ENCODE measurements around the gene STK11.
"Not testable (repeated sequence)": the region's sequence is repeated elsewhere in the genome, so short reads cannot be mapped to it uniquely, and the experiment has no call there.

The STK11 gene

DNA sequence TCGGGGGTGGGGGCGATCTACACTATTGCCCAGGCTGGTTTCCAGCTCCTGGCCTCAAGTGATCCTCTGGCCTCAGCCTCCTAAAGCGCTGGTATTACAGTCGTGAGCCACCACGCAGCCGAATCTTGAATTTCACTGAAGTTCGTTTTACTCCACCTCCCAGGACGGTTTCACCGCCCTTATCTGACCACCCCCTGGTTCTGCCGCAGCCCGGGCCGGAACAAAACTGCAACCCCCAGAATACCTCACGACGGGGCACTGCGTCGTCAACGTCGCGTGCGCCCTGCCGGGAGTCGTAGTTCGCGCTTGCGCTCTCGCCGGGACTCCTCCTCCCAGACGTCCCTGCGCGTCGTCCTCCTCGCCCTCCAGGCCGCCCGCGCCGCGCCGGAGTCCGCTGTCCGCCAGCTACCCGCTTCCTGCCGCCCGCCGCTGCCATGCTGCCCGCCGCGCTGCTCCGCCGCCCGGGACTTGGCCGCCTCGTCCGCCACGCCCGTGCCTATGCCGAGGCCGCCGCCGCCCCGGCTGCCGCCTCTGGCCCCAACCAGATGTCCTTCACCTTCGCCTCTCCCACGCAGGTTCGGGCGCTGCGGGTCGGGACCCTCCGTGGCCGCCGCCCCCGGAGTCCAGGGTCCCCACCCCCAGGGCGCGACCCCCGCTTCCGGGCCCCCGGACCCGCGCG, 36.0 kb downstream of the STK11 start, which contains the start of gene ATP5F1D:
ATP5F1D (plus strand) TSS at position 335 of the 679 bp plus-strand sequence; CDS start at position 435, 100 bp downstream.
- DNase-seq (ENCODE audit: extremely low spot score), result peak; percentile 89
- ChIA-PET POLR2A (interaction anchor here (0.9 to 10.1 kb wide), 5 partner anchors 19 to 32 kb away, joined by 3 to 375 read pairs (median 4); partner anchors contain the start of gene CIRBP), CTCF (interaction anchor here (0.6 to 1.5 kb wide), 3 partner anchors 21 to 319 kb away, joined by 3 to 8 read pairs (median 5); no protein-coding TSS in a partner anchor)
- TF ChIP-seq L3MBTL2 (conservative IDR thresholded peaks at IDR 0.05) (peak; percentile 57; the same call in 1 of the 2 replicates), TARDBP (IDR thresholded peaks at IDR 0.05) (no peak)

DNA sequence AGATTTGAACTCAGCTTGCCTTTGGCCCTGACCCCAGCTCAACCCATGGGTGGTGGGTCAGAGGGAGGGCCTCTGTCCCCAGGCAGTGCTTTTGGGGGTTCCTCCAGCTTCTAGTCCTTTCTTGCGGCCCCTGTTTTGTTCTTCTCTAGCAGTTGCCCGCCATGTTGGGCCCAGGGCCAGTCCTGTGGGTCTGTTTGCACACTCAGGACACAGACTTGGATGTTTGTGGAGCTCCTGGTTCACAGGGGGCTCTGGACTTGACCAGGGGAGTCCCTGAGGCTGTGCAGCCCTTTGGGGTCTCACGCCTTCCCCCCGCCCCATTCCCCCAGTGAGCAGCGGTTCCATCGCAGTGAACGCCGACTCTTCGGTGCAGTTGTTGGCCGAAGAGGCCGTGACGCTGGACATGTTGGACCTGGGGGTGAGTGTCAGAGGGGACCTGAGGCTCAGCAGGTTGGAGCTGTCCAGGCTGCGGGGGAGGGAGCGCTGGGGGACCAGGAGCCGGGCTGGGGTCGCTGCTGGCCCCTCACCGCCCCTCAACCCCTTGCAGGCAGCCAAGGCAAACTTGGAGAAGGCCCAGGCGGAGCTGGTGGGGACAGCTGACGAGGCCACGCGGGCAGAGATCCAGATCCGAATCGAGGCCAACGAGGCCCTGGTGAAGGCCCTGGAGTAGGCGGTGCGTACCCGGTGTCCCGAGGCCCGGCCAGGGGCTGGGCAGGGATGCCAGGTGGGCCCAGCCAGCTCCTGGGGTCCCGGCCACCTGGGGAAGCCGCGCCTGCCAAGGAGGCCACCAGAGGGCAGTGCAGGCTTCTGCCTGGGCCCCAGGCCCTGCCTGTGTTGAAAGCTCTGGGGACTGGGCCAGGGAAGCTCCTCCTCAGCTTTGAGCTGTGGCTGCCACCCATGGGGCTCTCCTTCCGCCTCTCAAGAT, 38.5 kb downstream of the STK11 start:
- ChIA-PET POLR2A (interaction anchor here (0.6 to 10.1 kb wide), 9 partner anchors 17 to 560 kb away, joined by 3 to 375 read pairs (median 5); partner anchors contain the start of genes CIRBP, FAM174C and GPX4), CTCF (interaction anchor here (0.5 to 4.7 kb wide), 17 partner anchors 9 to 1215 kb away, joined by 3 to 149 read pairs (median 4); partner anchors contain the start of genes CIRBP and FAM174C)
- peak; percentile 70 for DNase-seq (ENCODE audit: extremely low spot score)
- TF ChIP-seq FOXA1 (IDR thresholded peaks at IDR 0.05) (no peak), SUZ12 (IDR thresholded peaks at IDR 0.05) (no peak), LEF1 (IDR thresholded peaks at IDR 0.05; ENCODE audit: borderline replicate concordance) (no peak), NFRKB (IDR thresholded peaks at IDR 0.05) (no peak), HDGF (IDR thresholded peaks at IDR 0.05; ENCODE audit: borderline replicate concordance) (peak; percentile 96; the same call in 1 of the 2 replicates)

DNA sequence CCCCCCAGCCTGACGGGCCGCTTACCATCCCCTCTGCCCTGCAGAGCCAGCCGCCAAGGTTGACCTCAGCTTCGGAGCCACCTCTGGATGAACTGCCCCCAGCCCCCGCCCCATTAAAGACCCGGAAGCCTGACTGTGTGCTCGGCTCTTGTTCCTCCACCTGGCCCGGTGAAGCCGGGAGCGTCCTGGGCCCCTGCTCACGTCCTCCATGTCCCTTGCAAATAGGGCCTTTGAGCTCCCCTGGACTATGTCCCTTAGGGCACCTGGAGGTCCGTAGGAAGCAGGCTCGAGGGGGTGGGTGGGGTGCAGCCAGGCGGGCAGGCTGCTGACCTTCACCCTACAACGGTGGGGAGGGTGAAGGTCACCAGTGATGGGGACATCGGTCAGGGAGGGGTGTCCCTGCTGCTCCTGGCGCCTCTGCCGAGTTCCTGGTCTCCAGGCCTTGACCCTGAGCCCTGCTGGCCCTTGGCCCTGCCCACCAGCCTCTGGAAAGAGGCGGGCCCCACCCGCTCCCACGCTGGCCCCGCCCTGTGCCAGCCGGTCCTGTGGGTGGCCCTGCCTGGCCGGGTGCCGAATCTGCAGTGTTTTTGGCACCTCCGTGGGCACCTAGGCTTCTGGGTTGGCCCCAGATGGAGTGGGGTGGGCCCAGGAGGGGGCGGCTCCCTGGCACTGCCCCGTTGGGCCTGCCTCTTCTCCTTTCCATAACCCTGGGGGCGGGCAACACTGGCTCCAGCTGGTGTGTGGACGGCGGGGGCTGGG, 39.3 kb downstream of the STK11 start:
- TF ChIP-seq ARNT (IDR thresholded peaks at IDR 0.05) (no peak), SP1 (IDR thresholded peaks at IDR 0.05) (no peak), CTBP1 (IDR thresholded peaks at IDR 0.05; ENCODE audit: borderline replicate concordance) (no peak), L3MBTL2 (conservative IDR thresholded peaks at IDR 0.05) (no peak), BHLHE40 (IDR thresholded peaks at IDR 0.05; ENCODE audit: borderline replicate concordance) (no peak), LEF1 (IDR thresholded peaks at IDR 0.05; ENCODE audit: borderline replicate concordance) (no peak), FOXM1 (IDR thresholded peaks at IDR 0.05; ENCODE audit: borderline replicate concordance) (no peak), FOXA1 (IDR thresholded peaks at IDR 0.05) (no peak), ELF4 (IDR thresholded peaks at IDR 0.05) (no peak), FOXK2 (IDR thresholded peaks at IDR 0.05) (no peak), ZNF384 (IDR thresholded peaks at IDR 0.05) (no peak), NFRKB (IDR thresholded peaks at IDR 0.05) (no peak)
- DNase-seq (ENCODE audit: extremely low spot score), result no peak
- CTCF ChIA-PET, result interaction anchor here (0.5 to 4.7 kb wide), 14 partner anchors 9 to 1214 kb away, joined by 3 to 149 read pairs (median 4); partner anchors contain the start of gene CIRBP
- POLR2A ChIA-PET, result interaction anchor here (0.6 to 10.1 kb wide), 8 partner anchors 16 to 473 kb away, joined by 3 to 375 read pairs (median 6); partner anchors contain the start of genes CIRBP, FAM174C and GPX4

DNA sequence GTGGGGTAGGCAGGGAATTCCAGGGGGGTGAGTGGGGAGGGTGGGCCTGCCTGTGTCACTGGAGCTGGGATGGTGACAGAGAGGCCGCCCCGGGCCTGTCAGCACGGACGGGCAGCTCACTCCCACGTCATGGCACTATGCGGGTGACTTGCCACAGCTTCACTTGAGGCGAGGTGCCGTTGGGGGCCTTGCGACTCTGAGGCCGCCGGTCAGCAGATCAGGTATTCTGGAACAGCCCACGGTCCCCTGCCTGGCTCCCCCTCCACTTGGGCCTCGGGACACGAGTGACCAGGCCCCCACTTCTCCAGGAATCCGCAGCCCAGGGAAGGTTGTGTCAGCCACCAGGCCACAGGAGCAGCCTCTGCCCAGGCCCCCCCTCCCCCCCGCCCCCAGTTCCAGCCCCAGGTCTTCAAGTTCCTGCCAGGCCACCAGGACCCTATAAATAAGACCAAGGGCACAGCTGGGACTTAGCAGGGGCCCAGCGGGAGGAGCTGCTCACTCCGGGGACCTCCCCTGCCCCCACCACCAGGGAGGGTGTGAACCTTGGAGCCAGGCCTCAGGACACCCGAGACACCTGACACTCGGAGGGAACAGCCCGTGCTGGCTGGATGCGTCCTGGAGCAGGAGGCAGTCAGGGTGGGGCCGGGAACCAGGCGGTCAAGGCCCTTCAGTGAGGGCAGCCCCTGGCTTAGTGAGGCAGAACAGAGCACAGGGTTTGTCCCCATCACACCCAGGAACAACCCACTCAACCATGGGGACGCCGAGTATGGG, 40.1 kb downstream of the STK11 start:
- CTCF ChIA-PET, result interaction anchor here (4.7 kb wide), 1 partner anchor 21 kb away, joined by 149 read pairs; the partner anchor contains the start of gene CIRBP
- TF ChIP-seq BHLHE40 (IDR thresholded peaks at IDR 0.05; ENCODE audit: borderline replicate concordance), result no peak
- TF ChIP-seq ARNT (IDR thresholded peaks at IDR 0.05), result no peak
- TF ChIP-seq FOXA1 (IDR thresholded peaks at IDR 0.05), result no peak
- TF ChIP-seq SUZ12 (IDR thresholded peaks at IDR 0.05), result no peak
- TF ChIP-seq, protein P1, sequence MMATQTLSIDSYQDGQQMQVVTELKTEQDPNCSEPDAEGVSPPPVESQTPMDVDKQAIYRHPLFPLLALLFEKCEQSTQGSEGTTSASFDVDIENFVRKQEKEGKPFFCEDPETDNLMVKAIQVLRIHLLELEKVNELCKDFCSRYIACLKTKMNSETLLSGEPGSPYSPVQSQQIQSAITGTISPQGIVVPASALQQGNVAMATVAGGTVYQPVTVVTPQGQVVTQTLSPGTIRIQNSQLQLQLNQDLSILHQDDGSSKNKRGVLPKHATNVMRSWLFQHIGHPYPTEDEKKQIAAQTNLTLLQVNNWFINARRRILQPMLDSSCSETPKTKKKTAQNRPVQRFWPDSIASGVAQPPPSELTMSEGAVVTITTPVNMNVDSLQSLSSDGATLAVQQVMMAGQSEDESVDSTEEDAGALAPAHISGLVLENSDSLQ (IDR thresholded peaks at IDR 0.05), result no peak
- TF ChIP-seq CTBP1 (IDR thresholded peaks at IDR 0.05; ENCODE audit: borderline replicate concordance), result no peak
- no peak for TF ChIP-seq TARDBP (IDR thresholded peaks at IDR 0.05)
- no peak for TF ChIP-seq ZNF384 (IDR thresholded peaks at IDR 0.05)
- no peak for TF ChIP-seq SP1 (IDR thresholded peaks at IDR 0.05)
- TF ChIP-seq NFRKB (IDR thresholded peaks at IDR 0.05), result no peak
- no peak for TF ChIP-seq HDGF (IDR thresholded peaks at IDR 0.05; ENCODE audit: borderline replicate concordance)
- no peak for TF ChIP-seq LEF1 (IDR thresholded peaks at IDR 0.05; ENCODE audit: borderline replicate concordance)
- TF ChIP-seq L3MBTL2 (conservative IDR thresholded peaks at IDR 0.05), result no peak
- TF ChIP-seq FOXK2 (IDR thresholded peaks at IDR 0.05), result no peak
- TF ChIP-seq FOXM1 (IDR thresholded peaks at IDR 0.05; ENCODE audit: borderline replicate concordance), result no peak
- no peak for DNase-seq (ENCODE audit: extremely low spot score)
- POLR2A ChIA-PET, result interaction anchor here (1.0 to 10.1 kb wide), 2 partner anchors 21 to 29 kb away, joined by 3 to 375 read pairs; partner anchors contain the start of gene CIRBP

DNA sequence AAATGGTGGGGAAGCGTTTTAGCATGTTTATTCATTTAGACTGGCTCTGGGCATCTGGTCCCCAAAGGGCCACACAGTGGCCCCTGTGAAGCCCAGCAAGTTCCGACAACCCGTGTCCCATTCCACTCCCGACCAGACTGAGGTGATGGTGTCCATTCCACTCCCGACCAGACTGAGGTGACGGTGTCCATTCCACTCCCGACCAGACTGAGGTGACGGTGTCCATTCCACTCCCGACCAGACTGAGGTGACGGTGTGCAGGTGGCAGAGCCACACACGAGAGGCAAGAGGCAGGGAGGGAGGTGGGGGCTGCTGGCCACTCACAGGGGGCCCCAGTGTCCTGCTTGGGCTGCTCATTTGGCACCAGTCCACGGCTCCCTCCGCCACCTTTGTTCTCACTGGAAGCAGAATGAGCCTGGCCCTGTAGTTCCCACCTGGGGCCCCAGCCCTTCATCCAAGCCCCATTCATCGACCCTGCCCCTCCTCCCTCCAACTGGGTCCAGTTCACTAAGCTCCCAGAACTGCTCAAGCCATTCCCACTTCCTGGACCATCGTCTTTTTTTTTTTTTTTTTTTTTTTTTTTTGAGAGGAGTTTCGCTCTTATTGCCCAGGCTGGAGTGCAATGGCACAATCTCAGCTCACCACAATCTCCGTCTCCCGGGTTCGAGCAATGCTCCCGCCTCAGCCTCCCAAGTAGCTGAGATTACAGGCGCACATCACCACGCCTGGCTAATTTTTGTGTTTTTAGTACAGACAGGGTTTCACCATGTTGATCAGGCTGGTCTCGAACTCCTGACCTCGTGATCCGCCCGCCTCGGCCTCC, 40.9 kb downstream of the STK11 start:
- ChIA-PET POLR2A (interaction anchor here (1.0 to 10.1 kb wide), 2 partner anchors 20 to 28 kb away, joined by 3 to 375 read pairs; partner anchors contain the start of gene CIRBP), CTCF (interaction anchor here (4.7 kb wide), 1 partner anchor 20 kb away, joined by 149 read pairs; the partner anchor contains the start of gene CIRBP)
- DNase-seq (ENCODE audit: extremely low spot score), result not testable (repeated sequence)

All from HEK293T (cell line).